Activated naive CD8-positive, alpha-beta T cell treated with anti-CD3 and anti-CD28 coated beads, Interleukin-2, amount 50 U/mL, for 16 hours (primary cell): ENCODE results near the gene RERG.

Experiments used
- DNase-seq: peaks from one replicate; pipeline ENCODE4 v3.0.0-alpha.2; 2020; ENCODE audit warnings: low read depth, low spot score

The RERG gene

GRCh38 chr12:15220451-15220850, 766 bp downstream of the RERG start:
- no peak for DNase-seq

DNA sequence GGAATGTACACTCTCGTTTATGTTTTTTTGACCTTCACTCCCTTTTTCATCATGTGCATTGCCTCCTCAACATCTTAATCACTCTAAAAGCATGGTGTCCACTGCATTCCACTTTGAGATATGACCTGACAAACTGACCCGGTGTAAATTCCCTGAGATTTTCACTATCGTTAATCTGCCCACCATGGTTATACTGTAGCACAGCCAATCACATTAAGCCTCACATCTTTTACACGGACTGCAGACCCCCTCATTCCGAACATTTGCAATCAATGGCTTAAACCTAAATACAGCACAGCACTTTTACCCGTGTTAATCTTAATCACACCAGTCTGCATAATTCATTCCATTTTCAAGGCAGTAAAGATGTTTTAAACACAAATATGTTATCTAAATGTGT, 2.4 kb downstream of the RERG start:
- DNase-seq, result no peak

DNA sequence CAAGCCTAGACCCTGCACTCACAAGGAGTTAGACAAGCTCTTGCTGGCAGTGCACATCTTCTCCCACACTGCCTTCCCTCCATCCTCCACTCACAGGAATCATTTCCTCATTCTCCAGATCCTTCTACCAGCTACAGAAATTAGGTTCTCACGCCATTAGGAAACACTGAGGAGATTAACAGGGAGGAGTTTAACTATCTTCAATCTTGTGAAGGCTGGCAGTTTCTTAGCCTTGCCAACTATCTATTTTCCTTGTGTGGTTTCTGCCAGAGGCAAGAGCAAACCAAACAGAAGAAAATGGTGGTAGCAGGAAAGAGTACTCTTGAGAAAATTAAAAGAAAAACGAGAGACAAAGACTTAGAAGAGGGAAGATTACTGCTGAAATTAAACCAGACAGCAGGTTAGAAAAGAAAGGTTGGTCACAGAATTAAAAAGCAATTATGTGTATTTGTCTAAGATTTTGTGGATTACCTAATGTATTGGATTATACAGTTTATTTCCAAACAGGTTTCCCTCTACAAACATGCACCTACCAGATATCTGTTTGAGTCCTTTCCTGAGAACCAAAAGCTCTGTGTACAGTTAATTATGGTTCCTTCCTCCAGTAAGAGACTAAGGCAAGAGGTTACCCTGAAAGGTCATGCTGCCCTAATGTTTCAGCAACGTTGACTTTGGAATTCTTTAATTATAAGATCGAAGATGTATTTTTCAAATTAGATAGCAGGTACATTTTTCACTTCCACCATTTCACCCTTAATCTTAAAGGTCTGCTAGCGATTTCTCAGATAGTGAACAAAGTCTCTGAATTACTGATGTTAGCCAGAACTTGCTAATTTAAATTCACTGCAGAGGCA, 5.0 kb downstream of the RERG start:
- no peak for DNase-seq

DNA sequence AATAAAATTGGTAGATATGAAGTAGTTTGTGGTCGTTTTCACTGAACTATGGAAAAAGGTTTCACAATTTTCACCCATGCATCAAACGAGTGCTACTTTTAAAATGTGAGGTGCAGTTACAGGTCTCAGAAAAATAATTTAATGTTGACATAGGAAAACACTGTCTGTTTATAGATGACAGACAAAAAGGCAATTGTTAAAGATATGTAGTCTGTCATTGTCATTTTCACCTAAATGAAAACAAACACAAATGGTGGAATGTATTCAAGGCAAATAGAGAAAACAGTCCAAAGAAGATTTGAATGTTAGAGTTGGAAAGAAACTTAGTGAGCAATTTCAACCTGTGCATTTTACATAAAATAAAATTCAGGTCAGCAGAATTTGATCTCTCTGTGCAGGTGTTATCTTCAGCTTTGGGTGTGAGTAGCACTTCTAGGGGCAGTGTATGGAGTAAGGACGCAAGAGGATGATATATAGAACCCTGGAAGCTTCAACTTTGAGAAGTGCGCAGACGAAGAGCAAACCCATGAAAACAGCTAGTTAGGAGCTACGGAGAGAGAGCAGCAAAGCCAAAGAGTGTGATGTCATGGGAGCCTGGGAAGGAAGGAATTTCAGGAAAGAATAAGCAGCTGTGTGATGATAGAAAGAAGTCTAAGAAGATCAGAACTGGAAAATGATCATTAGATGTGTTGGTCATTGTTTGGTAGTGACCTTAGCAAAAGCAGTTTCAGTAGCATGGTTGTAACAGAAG, 6.2 kb downstream of the RERG start:
- no peak for DNase-seq

DNA sequence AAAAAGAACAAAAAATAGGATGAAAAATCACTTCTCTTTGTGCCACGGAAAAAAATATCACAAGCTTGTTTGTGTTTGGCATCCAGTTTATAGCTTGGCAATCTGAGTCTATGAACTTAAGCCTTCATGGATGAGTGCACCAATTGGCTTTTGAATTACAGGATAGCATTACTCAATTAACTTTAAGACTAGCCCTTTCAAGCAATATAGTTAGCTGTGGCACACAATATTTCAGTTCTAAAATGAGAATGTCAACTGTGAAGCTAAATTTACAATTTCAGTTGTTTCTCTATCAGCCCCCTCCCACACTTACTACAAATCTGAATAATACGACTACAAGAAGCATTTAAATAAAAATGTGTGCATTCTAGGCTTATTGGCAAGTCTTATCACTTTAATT, 8.3 kb downstream of the RERG start:
- DNase-seq, result no peak

DNA sequence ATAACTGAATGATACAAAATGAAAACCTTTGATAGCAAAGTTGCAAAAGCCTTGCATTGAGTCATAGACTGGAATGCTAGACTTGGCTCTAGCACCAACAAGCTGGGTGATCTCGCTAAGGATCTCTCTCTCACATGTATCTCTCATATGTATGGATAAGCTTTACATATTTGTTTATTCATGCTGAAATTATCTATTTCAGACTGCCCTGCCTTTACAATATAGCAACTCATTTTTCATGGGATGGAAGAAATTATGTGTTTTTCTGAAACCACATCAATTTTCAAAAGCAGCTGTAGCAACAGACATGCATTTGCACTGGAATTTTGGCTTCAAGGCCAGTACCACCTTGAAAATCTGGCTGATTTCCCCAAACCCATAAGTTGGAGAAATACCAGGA, 11.4 kb downstream of the RERG start:
- DNase-seq, result no peak

DNA sequence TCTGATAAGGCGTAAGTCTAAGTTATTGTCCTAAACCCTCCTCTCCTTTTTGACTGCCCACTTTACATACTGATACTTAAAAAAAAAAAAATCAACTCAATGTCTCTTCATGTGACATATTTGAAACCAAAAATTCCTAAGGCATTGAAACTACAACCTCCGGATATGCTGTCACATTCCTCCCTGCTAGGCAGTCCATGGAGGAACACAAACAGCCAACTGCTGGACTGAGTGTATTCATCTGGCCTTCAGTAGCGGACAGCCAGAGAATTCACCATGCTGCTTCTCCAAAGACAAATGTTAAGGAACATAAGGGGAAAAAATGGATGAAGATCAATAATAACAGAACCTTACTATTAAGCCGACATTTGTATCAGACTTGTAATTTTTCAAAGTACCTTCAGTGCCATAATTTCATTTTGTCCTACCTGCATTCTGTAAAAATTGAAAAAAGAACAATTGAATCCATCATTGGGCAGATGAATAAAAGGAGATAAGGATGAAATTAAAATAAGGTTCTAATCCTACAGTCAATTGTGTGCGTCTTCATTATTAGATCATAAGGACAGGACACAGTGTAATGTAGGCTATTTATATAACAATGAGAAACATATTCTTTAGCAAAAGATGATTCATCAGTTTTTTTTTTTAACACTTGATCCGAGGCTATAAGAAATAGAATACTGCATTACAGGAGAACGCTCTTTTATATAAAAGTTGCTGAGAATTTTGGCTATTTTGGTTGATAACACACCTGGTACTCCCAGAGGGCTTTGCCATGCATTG, 12.2 kb downstream of the RERG start:
- no peak for DNase-seq

DNA sequence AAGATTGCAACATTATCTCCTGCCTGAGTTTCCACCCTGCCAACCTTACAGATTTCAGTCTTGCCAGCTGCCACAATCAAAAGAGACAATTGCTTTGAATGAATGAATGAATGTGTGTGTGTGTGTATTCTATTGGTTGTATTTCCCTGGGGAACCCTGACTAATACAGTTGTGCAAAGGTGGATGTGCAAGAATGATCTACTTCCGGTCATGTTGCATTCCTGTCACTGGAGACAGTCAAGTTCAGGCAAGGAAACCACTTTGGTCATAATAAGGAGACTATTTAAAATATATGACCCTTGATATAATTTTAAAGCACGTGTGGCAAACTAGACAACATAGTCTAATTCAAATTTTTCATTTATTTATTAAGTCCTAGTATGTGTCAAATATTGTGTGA, 13.1 kb downstream of the RERG start:
- DNase-seq, result no peak

DNA sequence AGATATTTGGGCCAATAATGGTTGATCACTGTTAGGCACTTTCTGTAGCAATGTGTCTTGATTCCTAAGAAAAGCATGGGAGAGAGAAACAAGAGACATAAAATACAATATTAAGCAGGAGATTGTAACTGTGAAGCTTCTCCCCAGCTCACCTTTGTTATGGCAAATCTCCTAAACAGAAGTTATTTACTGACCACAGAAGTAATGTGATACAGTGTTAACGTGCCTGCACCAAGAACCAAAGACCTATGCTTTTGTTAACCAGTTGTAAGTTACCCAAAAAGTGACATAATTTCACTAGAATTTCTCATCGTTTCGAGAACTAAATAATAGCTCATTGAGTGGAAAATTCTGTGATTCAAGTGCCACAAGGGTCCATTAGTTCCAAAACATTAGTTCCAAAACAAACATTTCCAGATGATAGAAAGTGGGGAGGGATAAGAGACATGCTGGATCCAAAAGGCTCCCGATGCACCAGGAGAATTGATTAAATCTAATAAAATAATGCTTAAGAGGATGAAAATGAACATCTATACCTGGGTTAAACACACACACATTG, 14.3 kb downstream of the RERG start:
- no peak for DNase-seq

DNA sequence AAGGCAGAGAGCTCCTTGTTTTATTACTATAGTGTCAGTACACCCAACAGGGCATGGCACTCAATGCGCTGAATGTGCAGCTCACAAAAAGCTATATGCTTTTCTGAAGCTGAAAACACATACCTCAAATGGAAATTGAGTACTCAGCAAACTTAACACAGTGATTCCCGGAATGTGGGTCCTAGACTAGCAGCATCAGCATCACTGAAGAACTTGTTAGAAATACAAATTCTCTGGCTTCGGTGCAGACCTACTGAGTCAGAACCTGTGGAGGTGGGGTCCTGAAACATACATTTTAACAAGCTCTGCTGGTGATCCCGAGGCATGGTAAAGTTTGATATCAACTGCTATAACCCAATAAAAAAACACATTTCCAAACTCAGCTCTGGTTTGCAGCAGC, 14.9 kb downstream of the RERG start:
- DNase-seq, result no peak

DNA sequence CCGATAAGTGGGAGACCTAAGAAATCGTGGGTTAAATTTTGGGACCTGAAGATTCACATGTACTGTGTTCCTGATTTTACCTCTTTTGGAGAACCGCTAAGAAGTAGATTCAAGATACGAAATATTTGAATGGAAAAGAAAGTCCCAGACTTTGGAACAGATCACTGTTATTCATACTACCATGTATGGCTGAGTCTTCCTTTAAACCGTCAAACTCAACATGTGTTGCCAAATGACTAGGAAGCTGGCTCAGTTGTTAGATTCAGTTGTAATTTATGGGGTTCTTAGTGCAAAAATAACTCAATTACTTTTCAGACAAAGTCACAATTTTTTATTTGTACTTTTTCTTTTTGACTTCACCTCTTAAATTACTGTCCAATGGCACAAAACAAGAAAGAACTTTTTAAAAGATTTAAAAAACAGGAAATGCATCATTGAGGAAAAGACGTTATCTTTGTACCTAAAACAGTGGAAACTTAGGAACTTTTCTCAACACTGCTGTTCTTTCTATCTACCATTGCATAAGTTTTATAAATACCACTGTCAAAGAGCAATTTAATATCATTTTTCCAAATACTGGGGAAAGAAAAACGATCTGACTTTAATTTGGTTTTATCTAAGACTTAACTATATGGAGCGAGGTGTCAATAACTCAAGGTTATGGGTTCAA, 15.7 kb downstream of the RERG start:
- DNase-seq, result no peak

- DNase-seq, result no peak
Measured at GRCh38 chr12:15201456-15201855, 19.8 kb downstream of the RERG start.

DNA sequence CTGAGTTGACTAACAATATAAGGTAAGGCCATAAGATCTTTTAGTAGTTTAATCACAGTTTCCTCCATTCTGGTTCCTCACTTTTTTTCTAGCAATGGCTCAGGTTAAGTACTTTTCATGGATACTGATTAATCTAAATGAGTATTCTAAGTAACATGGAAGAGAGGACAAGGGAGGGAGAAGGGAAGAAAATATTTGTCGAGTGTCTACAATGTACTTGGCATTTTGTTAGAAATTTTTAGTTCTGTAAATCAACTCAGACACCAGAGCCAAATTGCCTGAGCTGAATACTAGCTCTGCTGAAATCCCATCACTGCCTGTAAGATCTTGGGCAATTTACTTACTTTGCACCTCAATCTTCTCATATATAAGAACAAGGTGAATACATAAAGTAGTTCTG, 20.2 kb downstream of the RERG start:
- no peak for DNase-seq

GRCh38 chr12:15200641-15201040, 20.6 kb downstream of the RERG start:
- no peak for DNase-seq

- DNase-seq, result no peak
Measured at GRCh38 chr12:15199930-15200329, 21.3 kb downstream of the RERG start.

DNA sequence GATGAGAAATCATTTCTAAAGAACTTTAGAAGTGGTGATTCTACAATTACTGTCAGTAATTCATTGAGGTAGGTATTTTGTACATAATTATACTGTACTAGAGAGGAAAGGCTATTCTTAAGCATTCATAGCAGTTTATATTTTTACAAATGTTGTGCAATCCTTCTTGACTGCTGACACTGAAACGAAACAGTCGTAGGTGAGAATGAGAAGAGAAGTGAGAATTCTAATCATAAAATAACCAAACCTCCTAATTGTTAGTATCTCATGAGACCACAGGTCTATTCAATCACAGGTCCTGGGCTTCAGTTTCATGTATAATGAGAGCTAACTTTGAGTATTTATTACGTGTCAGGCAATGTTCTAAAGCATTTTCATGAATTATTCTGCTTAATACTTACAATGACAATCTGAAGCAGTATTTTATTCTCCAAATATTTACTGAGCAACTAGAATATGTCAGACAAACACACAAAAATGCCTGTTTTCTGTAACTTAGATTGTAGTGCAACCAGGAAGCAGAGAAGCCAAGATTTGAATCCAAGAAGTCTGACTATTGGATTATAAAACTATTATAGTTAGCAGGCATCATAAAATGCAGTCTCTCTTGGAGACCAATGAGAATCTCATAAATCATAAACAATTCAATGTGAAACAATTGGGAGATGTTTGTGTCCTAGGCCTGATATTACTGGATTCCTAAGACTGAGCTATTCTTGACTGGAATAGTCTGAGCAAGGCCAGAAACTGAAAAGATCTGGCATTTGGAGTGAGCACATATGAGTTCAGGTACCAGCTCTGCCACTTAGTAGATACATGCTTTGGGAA, 24.3 kb downstream of the RERG start:
- DNase-seq, result no peak

DNA sequence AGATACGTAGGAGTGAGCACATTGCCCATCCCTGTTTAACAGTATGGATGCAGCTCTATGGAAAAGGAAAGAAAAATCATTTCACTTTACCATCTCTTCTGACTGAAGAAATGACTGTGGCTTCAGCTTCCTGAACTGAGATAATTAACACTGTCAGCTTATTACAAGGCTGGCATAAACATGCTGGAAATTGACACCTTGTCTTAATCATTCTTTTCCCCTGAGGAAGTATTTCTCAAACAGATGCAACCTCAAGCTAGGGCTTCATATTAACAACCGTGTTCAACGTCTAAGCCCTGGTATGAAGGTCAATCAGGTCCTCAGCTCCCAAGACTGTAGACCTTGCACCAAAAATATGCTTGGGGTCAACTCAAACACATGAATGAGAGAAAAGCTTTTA, 25.0 kb downstream of the RERG start:
- no peak for DNase-seq

DNA sequence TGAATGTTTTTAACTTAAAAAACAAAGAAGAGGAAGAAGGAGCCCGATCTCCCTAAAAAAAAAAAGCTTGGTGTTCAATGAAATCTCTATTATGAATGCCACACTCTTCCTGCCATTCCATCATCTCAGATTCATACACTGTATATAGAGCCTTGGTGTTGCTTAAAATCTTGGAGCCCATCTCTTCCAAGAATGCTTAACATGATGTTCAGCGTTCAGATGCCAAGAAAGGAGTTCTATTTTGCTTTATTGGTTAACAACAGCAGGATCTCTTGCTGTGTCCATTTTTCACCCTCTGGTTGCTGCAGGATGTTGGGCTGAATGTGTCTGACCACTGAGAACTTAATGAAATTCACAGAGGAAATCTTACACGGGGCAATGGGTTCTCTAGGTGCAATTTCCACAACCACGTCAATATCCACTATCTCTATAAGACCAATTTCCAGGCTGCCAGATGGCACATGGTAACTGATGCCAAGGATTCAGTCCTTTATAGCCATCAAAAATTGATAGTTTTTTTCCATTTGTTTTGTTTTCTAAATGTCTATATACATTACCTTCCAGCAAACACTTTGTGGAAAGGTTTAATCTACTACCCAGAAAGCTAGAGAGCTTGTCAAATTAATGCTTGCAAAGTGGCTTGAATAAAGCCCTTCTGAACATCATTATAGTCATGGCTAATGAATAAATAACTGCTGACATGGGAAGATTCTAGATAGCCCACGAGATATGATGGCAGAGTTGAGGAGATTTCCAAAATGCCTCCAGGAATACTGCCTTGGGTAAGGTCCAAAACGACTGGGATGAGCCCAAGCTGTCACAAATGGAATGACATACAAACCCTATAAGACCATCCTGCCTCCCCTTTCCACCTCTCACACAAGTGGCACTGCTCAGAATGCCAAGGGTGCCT, 26.5 kb downstream of the RERG start:
- DNase-seq, result no peak

GRCh38 chr12:15193946-15194345, 27.3 kb downstream of the RERG start:
- no peak for DNase-seq

- no peak for DNase-seq
Measured at GRCh38 chr12:15192720-15193119, 28.5 kb downstream of the RERG start.
